Measurements from ENCODE around the gene MYO18A.

The MYO18A gene

DNA sequence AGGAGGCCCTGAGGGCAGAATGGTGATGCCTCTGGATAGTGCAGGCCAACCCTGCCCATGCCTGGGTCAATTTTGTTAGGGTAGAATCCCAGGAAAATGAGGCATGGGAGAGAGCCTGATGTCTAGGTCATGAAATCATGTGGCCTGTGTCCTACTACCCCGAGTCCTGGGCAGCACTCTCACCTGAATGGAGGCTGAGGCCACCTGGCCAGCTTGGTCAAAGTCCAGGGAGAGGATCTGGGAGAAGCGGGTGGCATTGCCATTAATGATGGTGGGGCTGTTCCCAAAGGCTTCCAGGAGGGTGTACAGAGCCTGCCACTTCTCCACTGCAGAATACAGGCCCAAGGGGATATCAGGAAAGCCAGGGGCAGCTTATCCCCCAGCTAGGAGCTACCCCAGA is 59.8 kb downstream of the MYO18A start:
- peak; percentile 8 for DNase-seq

DNA sequence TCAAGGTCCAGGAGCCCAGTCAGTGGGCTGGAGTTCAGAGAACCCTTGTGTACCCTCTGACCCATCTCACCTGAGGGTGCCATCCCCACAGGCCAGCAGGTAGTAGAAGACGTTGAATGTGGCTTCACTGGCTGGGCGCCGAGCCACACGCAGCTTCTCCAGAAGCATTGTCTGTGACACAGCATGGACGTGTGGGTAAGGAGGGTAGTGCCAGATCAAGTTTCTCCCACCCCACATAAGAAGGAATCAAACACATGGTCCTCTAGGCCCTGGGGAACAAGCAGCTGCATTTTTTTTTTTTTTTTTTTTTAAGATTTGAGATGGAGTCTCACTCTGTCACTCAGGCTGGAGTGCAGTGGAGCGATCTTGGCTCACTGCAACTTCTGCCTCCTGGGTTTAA is 60.9 kb downstream of the MYO18A start:
- DNase-seq: no peak

DNA sequence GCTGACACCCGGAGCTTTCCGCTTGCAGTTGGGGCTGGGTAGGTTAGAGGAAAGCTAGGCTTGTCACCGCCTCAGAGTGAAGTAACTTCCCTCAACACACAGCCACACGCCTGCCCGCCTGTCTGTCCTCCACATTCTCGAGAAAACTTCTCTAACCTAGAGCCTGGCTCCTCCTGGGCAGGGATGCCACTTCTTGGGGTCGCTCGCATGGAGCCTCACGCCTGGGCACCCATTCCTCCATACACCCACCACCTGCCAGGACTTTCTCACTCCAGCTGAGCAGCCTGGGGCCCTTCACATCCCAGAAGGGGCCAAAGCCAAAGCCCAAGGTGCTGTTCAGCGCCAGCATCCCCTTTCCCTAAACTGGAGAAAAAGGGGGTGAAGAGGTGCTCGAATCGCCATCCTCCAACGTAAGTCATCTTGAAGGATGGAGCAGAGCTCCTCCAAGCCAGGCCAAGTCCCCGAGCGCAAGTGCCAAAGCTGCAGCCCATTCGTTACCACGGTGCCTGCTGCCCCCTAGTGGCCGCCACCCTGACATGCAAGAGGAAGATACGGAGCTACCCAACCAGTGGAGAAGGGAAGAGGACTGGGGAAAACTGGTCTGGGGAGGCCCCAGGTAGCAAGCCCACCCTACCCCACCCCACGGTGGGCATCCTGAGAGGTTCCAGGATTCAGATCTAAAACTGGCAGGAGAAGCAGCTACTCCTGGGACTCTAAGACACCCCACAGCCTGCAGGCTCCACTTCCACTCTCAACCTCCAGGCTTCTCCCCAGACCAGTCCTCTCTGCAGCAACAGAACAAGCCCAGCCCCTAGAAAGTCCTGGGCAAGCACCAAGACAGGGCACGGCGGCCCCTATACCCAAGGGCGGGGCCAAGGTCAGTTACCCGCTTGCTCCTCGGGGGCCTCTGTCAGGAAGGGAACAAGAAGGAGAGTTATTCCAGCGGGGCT is 63.1 kb downstream of the MYO18A start:
- DNase-seq: peak; percentile 73

DNA sequence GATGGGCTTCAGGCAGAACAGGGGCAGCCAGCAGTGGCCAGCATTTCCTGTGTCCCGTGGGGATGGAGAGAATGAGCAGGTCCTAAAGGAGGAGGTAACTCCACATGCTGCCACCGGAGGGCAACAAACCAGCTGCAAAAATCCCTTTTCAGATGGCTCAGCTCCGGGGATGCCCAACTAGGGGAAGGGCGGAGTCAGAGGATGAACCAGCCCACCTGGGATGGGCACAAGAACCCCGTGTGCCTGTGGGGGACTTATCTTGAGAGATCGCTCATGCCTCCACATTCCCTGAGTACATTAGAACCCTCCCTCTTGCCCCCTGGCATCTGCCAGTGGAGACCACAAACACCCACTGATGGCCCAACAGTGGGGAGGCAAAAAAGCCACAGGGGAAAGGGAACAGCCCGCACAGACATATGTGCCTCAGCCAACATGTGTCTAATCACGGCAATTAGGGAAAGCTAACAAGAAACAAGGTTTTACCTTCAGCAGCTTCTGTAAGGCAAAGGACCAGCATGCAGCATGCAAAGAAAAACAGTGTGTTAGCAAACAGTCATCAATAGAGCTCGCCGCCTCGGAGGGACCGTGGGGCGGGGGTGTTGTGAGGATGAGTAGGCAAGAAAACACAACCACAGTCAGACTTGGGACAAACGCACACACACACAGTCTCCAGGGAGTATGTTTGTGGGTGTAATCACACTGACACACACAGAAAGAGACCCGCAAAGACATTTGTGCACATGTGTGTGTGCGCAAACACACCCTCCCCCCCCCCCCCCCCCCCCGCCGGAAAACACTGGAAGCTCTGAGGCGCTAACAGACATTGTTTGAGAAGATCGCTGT is 64.0 kb downstream of the MYO18A start:
- peak; percentile 56 for DNase-seq

DNA sequence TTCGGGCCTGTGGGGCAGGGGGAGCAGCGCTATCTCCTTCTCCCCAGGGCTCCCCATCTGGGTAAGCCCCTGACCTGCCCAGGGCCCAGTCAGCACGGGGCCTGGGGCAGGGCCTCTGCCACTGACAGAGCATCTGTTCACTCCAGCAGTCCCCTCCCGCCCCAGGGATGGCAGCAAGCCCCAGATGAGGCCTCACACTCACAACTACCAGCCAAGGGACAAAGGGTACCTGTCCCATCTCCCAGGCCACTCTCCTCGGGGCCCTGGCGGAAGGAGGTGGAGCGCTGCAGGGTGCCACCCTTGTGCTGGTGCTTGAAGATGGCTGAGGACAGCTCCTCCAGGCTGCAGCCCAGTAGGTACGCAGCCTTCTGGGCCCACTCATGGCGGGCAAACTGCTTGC is 64.8 kb downstream of the MYO18A start:
- no peak for DNase-seq

DNA sequence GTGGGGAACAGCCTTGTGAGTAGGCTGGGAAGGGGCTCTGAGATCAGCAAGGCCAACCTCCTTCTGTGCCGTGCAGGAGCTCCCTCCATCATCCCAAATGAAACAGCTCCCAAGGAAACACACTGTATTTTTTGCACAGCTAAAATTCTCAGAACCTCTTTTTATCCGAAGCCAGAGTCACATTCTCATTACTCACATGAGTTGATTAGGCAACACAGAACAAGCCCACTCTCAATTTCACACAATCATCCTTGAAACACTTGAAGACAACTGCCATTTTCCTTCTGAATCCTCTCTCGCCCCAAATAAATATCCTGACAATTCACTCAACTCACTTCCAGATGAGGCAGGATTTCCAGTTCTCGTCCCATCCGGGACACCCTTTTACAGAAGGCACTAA is 66.1 kb downstream of the MYO18A start:
- DNase-seq: no peak

DNA sequence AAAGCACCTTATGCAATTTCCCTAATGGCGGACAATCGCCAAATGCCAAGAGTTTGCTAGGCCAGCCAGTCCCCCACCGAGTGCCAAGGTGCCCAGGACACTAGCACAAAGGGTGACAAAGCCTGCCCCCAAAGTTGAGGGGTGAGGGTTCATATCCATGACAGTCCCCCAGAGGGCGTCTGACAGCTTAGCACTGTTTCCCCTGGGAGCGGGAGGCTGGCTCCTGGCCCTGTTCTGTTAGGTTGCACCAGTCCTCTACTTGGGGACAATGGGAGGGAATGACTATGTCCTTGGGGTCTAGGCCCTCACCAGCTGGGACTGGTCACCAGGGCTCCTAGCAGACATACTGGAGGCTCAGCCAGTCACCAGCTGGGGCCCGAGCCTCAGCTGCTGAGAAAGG is 66.9 kb downstream of the MYO18A start:
- DNase-seq: no peak

DNA sequence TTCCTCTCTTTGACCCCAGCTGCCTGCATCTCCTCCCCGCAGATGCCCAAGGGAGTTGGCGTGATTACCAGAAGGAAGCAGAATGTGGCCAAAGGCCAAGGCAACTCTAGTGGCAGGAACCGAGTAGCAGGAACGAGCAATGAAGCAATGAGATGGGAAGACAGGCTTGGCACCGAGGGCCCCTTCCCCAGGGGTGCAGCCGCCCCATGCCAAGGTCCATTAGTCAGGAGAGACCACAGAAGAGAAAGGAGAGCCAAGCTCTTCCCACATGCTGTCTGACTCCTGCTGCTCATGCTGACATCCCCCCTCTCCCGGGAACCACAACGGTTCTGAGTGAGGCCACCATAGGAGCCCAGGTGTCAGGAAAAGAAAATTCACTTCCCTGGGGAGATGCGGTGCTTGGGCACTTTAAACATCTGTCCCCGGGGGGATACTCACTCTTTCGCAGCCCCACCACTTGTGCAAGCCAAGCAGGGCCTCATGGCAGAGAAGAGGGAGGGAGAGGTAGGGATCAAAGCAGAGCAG is 67.4 kb downstream of the MYO18A start:
- no peak for DNase-seq

DNA sequence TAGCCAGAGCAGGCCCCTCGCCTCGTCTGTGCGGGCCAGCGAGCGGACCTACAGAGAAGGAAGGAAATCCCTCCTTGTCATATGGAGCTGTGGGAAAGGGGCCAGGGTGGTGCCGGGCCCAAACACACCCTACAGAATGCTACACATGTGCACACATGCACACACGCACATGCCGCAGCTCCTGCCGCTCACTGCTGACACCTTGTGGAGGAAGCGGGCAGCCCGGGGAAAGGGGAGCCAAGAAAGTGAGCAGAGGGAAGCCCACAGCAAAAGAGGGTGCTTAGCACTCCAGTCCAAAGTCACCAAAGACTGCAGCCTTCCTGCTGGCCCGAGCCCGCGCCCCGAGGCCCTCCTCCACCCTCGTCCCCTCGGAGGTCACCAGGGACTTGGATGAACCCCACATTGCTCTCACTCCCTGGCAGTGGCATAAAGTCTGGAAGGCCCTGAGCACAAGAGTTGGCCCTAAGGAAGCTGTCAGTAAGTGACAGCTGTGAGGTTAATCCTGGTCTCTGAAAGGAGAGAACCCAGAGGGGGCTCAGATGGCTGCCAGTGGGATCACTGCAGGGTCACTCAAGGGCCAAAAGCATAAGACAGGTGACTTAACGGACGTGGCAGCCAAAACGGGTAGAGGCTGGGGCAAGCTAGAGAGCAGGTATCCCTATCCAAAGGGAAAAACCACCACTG is 68.2 kb downstream of the MYO18A start:
- peak; percentile 64 for DNase-seq

DNA sequence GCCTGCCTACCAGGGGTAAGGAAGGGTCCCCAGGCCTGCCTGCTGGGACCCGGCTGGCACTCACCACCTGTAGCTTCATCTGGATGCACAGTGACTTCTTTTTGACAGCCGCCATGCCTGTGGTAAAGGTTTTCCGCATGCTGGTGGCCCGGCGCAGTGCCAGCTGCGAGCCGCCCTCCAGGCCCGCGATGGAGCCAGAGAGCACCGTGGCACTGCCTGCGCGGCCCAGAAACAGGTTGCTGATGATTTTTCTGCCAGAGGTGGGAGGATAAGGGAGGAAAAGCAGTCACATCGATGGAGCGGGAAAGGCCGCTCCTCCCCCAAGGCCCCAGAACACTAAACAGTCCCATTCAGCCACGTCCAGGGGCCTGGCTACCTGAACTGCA is 69.8 kb downstream of the MYO18A start:
- no peak for DNase-seq

DNA sequence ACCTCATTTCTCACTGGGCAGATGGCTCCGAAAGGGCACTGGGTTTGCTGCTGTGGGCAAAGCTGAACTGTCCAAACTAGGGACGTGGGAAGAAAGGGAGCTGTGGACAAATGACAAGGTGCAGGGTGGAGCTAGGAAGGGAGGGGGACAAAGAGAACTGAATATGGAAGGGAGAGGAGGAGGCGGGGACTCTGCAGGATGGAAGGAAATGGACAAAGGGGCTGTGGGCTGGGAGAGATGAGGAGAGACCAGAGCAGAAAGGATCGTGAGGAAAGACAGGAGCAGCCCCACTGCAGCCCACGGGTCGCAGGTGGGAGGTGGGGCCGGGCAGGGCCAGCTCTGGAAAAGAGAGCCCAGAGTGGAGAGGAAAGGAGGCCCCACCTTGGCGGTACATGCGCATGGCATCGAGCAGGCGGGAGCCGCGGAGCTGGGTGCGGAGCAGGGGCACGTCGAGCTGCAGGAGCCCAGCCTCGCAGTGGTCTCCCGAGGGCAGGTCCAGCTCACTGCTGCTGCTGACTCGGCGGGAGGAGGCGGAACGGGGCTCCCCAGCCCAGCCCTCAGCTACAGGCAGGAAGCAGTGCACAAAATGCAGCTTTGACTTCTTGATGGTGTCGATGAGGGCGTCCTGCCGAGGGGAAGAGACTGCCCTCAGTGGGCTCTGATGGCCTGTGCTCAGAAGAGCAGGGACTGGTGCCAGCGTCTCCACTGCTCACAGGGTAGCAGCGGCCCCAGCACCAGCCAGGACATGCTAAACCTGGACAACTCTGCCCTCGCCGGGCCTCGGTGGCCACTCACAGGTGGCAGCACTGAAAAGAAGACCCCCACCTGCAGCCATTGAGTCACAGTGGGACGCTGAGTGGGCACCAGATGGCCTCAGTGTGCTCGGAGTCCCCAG is 70.5 kb downstream of the MYO18A start:
- DNase-seq: no peak

DNA sequence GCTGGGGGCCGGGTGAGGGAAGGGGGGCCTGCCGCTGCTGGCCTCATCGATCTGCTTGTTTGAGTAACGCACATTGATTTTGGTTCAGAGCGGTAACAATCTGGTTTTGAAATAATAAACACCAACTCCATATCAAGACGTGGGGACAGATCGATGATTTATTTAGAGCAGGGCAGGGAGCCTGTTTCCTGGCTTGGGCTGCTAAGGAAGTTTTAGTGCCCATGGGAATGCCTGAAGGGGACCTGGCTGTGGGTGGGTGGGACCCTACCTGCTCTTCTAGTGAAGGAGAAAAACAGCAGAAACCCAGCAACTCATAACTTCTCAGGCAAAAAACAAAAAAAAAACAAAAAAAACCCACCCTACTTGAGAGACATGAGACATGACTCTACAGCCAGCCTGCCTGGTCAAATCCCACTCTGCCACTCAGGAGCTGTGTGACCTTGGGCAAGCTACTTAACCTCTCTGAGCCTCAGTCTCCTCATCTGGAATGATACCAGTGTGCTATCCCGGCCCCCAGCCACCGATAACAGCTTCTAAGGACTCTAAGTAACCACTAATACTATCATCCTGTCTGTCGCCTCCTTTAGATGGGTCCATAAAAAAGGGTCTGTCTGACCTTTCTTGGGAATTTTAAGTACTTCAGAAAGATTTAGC is 71.2 kb downstream of the MYO18A start:
- DNase-seq: no peak

DNA sequence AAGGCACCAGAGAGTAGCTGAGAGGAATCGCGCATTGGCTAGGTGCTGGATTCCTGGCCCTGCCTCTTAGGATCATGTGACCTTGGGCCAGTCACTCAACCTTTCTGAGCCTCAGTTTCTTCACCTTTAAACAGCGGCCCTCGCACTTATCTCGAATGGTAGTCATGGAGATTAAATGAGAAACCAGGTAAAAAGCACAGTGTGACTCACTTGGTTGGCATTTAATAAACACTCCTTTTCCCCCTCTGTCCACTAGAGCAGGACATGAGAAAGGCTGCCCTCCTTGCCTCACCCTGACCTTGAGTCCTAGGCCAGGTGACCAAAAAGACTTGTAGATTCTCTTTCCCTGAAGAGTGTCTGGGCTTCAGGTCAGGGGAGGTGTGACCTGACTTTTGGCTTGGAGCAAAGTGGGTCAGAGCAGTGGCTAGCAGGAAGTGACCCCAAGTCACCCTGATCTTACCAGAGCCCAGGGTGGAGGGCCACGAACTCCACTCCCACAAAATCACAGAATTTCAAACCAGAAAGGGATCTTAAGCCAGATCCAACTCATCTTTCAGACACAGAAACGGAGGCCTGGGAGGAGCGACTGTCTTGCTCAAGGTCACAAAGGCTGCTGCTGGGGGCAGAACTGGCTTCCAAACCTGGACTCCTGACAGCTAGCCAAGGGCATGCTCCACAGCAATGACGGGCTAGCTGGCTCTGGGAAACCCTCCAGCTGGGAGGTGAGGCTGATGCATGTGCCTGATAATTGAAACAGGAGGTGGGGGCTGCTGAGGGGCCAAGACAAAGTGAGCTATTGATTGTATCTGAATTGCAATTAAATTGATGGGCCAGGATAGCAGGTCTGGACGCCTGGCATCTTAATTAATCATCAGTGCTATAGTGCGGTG is 72.0 kb downstream of the MYO18A start:
- peak; percentile 60 for DNase-seq

DNA sequence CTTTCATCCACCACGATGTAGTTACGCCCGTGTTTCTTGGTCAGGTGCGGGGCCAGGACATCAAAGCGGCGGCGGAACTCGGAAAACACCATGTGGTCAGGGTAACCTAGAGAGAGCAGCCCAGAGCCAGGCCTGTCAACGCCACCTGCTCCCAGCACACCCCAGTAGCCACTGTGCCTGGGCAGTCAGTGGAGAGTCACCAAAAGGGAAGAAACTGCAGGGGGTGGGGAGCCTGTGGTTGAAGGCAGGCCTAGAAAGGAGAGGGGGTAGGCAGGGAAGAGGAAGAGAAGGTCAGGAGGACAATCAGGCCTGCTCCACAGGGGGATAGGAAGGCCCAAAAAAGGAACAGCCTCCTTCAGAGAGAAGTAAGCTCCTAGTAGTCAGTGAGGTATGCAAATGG is 73.1 kb downstream of the MYO18A start:
- no peak for DNase-seq

DNA sequence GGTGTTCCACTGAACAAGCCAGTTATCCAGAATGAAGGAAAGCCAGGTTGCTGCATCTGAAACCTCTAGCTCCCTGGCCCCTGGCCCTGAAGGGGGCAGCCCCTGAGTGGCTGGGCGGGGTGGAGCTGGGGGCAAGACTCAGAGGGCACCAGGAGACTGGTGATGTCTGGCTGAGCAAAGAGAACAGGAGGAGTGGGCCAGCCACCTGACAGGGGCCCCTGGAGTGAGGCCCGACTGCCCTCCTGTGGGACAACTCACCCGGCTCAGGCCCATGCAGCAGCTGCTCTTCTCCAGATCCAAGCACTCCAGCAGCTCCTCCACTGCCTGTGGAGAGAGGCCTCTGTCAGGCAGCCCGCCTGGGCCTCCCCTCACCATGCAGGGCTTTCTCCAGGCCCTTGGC is 76.9 kb downstream of the MYO18A start:
- no peak for DNase-seq

DNA sequence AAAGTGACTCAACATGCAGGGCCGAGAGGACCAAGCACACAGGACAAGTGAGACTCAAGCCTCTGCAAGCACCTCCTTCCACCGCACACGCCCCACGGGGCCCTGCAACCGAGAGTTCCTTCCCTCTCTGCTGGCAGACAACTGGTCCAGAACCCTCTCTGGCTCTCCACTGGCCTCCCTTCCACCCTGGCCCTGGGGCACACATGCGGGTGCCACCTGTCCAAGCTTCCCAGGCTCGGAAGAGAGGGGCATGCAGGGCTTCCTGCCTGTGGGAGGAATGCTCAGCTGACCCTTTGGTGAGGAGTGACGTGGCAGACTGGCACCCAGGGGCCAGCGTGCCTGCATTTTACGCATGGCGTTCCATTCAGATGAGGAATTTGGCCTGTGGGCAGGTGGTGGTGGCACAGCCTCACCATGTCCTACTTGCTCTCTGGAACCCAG is 77.4 kb downstream of the MYO18A start:
- no peak for DNase-seq

DNA sequence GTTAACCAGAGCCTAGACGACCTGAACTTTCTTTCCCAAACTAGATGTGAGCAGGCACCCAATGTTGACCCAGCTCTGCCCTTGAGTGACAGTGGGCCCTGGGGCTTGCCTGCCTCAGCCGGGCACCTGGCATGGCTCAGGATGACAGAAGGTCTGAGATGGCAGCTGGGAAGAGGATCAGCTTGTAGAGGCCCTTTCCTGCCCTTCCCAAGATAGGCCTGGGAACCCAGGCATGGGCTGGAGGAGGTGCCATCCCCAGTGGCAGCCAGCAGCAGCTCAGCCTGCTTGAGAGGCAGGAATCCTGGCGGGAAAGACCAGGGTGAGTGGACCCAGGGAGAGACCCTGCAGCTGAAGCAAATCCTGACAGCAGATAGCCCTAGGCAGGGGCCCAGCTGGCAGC is 78.2 kb downstream of the MYO18A start:
- no peak for DNase-seq

DNA sequence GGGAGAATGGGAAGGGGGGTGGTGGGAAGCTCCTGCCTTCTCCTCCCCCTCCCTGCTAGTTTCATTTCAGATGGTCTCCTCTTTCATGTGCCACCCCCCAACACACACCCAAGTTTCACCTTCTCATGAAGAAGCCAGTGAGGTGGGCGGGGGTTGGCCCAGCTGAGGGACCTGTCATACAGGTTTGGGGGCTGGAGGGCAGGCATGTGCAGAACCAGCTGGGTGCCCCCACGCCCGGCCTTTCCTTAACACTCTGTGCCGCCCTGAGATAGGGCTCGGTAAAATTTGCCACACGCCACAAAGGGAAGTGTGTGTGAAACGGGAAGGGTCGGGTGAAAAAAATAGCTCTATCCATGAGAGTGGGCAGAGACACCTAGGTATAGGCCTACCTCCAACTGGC is 79.9 kb downstream of the MYO18A start:
- no peak for DNase-seq

DNA sequence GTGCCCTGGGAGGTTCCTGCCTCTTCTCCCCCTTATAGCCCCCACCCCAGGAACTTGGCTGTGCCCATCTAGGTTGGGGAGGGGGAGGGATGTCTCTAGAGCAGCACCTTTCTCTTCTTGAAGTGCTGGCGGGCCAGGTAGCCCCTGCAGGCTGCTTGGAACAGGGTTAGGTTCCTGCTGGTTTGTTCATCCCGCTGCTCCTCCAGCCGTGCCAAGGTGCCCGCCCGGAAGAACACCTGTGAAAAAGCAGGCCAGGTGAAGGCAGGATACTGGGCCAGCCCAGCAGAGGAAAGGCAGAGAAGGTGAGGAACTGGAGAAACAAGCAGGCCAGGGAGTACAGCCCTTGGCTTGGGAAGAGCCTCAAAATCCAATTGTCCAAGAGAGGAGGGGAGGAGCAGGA is 80.7 kb downstream of the MYO18A start:
- DNase-seq: no peak

DNA sequence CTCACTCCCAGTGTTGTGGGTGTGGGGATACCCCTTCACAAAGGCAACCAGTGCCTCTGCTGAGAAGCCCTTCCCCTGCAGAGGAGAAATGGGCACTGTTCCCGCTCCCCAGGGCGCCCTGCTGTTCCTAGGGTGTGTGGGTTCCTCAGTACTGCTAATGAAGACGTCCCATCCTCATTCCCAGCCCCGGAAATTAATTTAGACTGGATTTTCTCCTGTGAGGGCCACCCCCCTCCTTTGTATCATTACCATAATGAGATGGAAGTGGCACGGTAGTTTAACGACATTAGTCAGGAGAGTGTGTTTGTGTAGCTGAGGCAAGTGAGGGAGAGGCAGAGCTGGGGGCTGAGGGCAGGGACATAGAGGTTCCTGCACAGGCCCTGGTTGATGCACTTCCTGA is 84.1 kb downstream of the MYO18A start:
- no peak for DNase-seq
